ENCODE measurements around the gene ROBO3.

DNA sequence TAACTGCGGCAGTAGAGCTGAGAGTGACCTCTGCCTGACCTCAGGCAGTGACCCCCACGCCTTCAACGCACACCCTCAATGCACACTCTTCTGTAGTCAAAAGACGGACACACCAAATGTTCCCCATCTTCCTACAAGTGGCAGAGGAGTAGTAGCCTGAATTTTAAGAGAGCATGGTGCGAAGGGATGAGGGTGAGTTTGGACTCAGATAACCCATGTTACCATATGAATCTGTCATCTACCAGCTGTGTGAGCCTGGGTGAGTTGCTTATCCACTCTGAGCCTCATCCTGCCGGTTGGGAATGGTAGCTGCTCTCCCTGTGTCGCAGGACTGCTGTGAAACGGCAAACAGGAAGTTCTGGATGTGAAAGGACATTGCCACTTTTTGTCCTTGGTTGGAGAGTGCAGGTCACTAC, 20.6 kb upstream of the ROBO3 start:
- TF ChIP-seq EZH2 (IDR thresholded peaks at IDR 0.05; ENCODE audit: borderline replicate concordance, low read length) = no peak
- TF ChIP-seq, protein P1, sequence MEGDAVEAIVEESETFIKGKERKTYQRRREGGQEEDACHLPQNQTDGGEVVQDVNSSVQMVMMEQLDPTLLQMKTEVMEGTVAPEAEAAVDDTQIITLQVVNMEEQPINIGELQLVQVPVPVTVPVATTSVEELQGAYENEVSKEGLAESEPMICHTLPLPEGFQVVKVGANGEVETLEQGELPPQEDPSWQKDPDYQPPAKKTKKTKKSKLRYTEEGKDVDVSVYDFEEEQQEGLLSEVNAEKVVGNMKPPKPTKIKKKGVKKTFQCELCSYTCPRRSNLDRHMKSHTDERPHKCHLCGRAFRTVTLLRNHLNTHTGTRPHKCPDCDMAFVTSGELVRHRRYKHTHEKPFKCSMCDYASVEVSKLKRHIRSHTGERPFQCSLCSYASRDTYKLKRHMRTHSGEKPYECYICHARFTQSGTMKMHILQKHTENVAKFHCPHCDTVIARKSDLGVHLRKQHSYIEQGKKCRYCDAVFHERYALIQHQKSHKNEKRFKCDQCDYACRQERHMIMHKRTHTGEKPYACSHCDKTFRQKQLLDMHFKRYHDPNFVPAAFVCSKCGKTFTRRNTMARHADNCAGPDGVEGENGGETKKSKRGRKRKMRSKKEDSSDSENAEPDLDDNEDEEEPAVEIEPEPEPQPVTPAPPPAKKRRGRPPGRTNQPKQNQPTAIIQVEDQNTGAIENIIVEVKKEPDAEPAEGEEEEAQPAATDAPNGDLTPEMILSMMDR (IDR thresholded peaks at IDR 0.05; ENCODE audit: low read length) = no peak

Data from OCI-LY1 (cell line).